NCI-H345 treated with DMSO at 0.1 percent for 48 hours (cell line): Measurements from ENCODE around the gene PTPRQ.
"Not testable (repeated sequence)": the region's sequence is repeated elsewhere in the genome, so short reads cannot be mapped to it uniquely, and the experiment has no call there.

Source experiments
- DNase-seq: peaks from one replicate; lab custom pipeline; 2025; ENCODE audit not compliant: unreplicated experiment; lab: John Stamatoyannopoulos, UW

Gene PTPRQ

DNA sequence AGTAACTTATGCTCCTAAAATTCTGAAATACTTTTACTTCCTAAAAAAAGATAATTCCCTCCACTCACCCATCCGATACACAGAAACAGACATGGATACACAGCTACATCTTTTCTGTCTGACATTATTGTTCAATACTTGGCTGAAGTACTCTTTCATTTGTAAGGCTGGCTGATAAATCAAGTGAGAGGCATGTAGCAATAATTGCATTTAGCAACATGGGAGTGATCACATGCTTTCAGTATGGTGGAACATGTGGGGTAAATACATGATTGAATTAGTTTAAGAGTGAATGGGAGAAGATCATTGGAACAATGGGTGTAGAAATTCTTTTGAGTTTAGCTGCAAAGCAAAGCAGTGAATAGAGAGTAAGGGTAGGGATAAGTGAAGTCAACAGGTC, 25.6 kb downstream of the PTPRQ start:
- DNase-seq = no peak

- no peak for DNase-seq
Measured at GRCh38 chr12:80470403-80470802, 26.4 kb downstream of the PTPRQ start.

DNA sequence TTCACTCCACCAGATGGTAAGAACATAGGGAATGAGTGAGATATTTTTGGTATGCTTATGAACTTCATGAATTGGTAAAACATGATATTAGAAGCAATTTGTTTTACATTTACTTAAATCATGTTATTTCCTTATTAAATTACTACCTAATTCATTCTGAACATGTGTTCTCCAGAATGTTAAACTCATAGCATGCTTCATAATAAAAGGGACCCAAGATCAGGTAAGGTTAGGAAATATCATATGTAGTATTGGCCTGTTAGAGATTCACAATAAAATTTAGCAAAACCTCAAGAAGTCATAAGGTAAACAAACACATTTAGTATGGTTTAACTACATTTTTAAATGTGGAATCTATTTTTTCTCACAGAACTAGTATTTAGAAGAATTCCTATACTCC, 28.2 kb downstream of the PTPRQ start:
- DNase-seq = no peak

DNA sequence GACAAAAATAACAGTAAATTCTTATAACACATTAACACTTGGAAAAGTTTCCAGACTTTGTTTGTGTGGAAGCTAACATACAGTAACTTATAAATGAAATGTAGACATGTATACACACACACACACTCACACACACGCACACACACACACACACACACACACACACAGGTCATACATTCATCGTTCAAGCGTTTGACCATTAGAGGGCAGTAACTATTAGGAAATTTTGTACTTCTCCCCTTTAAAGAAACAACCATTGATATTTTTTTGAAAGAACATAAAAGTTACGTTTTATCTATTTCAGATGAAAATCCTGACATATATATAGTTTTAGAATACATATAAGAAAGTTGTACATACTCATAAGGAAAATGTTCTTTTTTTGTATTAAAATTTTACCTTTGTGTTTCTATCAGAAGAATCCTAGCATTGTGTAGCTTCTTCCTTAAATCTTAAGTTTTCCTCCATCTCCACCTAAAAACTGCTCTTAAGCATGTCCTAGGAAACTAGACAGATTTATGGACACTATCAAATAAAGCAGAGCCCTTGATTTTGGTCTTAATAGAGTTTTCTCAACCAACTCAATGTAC, 29.0 kb downstream of the PTPRQ start:
- no peak for DNase-seq

GRCh38 chr12:80477521-80478145, 33.6 kb downstream of the PTPRQ start:
- not testable (repeated sequence) for DNase-seq

GRCh38 chr12:80484746-80485145, 40.7 kb downstream of the PTPRQ start:
- DNase-seq = no peak

DNA sequence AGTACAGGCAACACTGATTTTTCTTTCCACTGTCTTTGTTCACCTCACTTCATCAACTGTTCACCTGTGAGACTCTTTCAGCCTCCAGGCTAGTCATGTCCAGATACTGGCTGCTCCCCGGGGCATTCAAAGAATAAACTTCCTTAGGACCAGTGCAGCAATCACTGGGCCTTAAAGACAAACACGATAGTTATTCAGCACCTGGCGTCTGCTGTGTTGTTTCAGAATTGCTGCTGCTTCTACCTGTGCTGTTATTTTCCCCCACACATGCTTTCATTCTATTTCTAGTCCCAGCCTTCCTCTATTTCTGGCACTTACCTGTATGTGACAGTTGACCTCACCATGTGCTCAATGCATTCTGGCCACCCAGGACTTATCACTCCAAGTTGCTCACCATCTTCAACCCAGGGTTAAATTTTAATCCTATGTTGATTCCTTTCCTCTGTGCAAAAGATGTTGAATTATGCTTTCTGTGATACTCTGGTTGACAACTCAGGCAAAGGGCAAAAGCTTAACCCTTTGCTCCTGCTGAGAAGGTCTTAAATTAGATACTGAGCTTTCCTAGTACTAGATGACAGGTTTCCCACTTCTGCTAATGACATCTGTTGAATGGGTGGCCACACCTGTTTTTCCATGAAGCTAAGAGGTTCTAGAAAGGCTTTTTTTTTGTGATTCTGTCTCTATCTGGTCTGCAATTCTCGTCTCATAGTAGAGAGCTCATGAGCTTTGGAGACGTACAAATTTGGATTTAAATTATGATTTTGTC, 41.4 kb downstream of the PTPRQ start:
- DNase-seq = no peak

- DNase-seq = no peak
Measured at GRCh38 chr12:80490329-80490728, 46.3 kb downstream of the PTPRQ start.

DNA sequence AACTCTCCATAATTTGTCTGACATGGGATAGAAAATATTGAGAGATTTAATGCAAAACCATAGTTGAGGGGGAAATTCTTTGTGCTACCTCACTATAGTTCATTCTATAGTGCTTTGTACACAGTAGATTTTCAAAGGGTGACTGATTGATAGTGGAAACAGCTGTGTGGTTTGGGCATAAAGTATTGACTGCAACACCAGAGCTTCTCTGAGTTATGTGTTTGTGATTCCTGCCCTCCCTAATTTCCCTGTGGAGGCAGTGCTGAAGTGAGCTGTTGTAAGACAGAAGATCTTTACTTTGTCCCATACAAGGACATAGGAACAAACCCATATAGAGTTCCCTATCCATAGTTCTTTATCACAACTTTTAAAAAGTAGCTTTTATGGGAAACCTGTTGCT, 47.1 kb downstream of the PTPRQ start:
- DNase-seq = no peak

DNA sequence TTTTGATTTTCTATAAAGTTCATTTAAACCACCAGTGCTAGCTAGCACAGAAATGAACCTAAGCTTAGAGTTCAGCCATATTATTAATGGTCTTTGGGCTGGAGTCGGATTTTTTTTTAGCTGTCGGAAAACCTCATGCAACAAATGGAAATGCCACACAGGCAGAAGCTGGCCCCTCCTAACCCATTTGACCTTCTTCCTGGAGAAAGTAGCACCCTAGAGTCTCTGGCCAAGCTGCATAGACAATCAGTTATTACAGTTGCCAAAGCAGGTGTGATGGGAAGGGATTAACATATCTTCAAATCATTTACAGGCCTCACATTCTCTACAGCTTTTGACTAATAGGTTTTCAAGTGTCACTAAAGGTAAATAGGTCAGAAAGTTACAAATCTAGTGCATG, 49.4 kb downstream of the PTPRQ start:
- DNase-seq = no peak

DNA sequence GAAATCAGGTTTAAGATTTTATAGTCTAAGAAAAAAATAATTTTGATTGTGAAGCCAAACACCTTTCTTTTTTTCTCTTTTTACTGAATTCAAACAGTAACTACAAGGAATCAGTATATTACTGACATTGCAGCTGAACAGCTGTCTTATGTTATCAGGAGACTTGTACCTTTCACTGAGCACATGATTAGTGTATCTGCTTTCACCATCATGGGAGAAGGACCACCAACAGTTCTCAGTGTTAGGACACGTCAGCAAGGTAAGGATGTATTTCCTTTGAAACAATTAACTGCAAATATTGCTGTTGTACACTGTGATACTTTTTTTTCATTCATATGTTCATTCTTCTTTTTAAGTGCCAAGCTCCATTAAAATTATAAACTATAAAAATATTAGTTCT, 50.8 kb downstream of the PTPRQ start:
- no peak for DNase-seq

GRCh38 chr12:80498059-80498728, 54.2 kb downstream of the PTPRQ start:
- no peak for DNase-seq

GRCh38 chr12:80504389-80505163, 60.5 kb downstream of the PTPRQ start:
- DNase-seq = no peak

DNA sequence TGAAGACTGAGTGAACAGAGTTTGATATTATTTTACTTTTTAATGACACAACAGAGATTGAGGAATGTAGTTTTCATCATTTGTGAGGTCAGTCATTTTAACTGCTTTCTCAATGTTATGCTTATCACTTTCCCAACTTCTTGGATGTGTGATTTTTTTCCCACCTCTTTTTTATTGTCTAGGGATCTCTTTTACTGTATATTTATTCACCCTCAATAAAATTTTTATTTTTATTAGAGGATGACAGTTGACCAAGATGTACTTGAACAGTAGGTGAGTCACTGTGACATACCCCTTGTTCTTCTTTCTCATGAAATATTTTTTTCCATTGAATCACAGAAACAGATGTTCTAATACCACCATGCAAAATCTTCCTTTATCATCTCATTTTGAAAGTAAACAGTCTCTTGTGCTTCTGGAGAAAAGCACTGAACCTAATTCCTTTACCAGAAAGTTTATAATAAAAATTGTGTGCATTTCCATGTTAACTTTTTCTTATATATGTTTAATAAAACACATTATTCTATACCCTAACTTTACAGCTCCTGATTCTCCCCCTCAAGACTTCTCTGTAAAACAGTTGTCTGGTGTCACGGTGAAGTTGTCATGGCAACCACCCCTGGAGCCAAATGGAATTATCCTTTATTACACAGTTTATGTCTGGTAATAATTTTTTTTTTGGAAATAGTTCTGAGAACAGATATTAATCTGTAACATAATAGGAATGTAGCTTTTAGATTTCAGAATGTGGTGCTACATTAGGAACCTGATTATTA, 65.9 kb downstream of the PTPRQ start:
- DNase-seq = no peak

- no peak for DNase-seq
Measured at GRCh38 chr12:80512781-80513180, 68.7 kb downstream of the PTPRQ start.

DNA sequence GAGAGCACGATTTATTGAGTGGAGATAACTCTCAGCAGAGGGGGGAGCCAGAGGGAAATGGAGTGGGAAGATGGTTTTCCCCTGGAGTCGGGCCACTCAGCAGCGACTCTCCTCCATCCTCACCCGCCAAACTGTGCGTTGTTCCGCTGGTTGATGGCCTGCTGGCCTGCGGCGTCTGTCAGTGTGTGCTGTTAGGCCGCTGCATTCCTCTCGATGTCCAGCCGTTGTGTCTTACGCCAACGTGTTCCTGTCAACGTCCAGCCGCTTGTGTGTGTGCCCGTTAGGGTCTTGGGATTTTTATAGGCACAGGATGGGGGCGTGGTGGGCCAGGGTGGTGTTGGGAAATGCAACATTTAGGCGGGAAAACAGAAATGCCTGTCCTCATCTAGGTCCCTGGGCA, 69.2 kb downstream of the PTPRQ start:
- DNase-seq = no peak

- no peak for DNase-seq
Measured at GRCh38 chr12:80517655-80518054, 73.6 kb downstream of the PTPRQ start.

GRCh38 chr12:80531646-80532045, 87.6 kb downstream of the PTPRQ start:
- DNase-seq = no peak

- DNase-seq = no peak
Measured at GRCh38 chr12:80539029-80539428, 95.0 kb downstream of the PTPRQ start.

- no peak for DNase-seq
Measured at GRCh38 chr12:80549298-80549697, 105.3 kb downstream of the PTPRQ start.
